B cell (primary cell): Measurements from ENCODE around the gene CCT4. TPM values are rescaled to one million over a fixed set of nuclear protein-coding genes. Genes with fewer than 3 reads are reported as not detected.

Experiments used
- ATAC-seq: fragments of 200-7000 bp; cut with Tn5 transposase; one replicate; pipeline ENCODE4 v1.10.0; 2021; ENCODE audit warnings: low read depth, mild to moderate bottlenecking, moderate number of reproducible peaks, moderate library complexity
- CTCF ChIA-PET: fragments of 350-600 bp; sonication (Branson Sonifier 250); formaldehyde crosslinking; loops from one replicate; lab custom pipeline; 2021; ENCODE audit warnings: antibody characterized with exemption, inconsistent platforms; lab: Charles Lee
- POLR2A ChIA-PET: fragments of 350-600 bp; sonication (Branson Sonifier 250); formaldehyde crosslinking; loops from one replicate; lab custom pipeline; 2021; ENCODE audit warnings: antibody characterized with exemption; lab: Charles Lee
- DNase-seq: peaks from one replicate; pipeline ENCODE4 v3.0.0; 2013
- H2AFZ ChIP-seq: 2 replicates; pipeline ENCODE4 v1.6.1; 2012; ENCODE audit warnings: mild to moderate bottlenecking, low read depth, low read length; ENCODE audit not compliant: insufficient read depth, poor library complexity, severe bottlenecking
- H3K27ac ChIP-seq, 2 donors: 1 replicate in 1 of 2; 2 replicates in 1 of 2; pipeline ENCODE4 v1.5.1; 2012 to 2013; ENCODE audit warnings: low read length in 2 of 2, mild to moderate bottlenecking in 2 of 2, moderate library complexity in 1 of 2
- H3K27me3 ChIP-seq, 4 experiments: fragments of 200-600 bp in 1 of 4; sonication (generic) in 1 of 4; replicated peaks in 1 of 4; 1 replicate in 2 of 4; 2 replicates in 2 of 4; pipeline versions ENCODE4 v1.6.1 to v1.7.0; 2013 to 2016; ENCODE audit warnings: low read length in 3 of 4, mild to moderate bottlenecking in 2 of 4, mixed read lengths in 1 of 4, moderate library complexity in 1 of 4; ENCODE audit not compliant: insufficient read depth in 4 of 4, control insufficient read depth in 3 of 4; ENCODE audit errors: control extremely low read depth in 1 of 4
- H3K36me3 ChIP-seq, 2 experiments: replicated peaks in 1 of 2; 1 replicate in 1 of 2; 2 replicates in 1 of 2; pipeline versions ENCODE4 v1.6.1 to v1.7.1; 2013; ENCODE audit warnings: low read length in 1 of 2; ENCODE audit not compliant: insufficient read depth in 2 of 2, control insufficient read depth in 1 of 2; ENCODE audit errors: control extremely low read depth in 1 of 2, extremely low read depth in 1 of 2
- H3K4me1 ChIP-seq, 2 donors: fragments of 200-600 bp in 1 of 2; sonication (generic) in 1 of 2; 1 replicate in 1 of 2; 2 replicates in 1 of 2; pipeline versions ENCODE4 v1.5.1 to v1.6.1; 2013 to 2017; ENCODE audit warnings: low read length in 2 of 2; ENCODE audit not compliant: control insufficient read depth in 2 of 2, insufficient read depth in 2 of 2
- H3K4me2 ChIP-seq: replicated peaks from 2 replicates; pipeline ENCODE3; 2012; ENCODE audit warnings: mild to moderate bottlenecking, low read depth, low read length; ENCODE audit not compliant: poor library complexity, severe bottlenecking
- H3K4me3 ChIP-seq, 5 experiments: fragments of 200-600 bp in 1 of 5; sonication (generic) in 1 of 5; 1 replicate in 3 of 5; 2 replicates in 2 of 5; pipeline versions ENCODE4 v1.5.1 to v1.7.0; 2011 to 2016; ENCODE audit warnings: low read length in 4 of 5, mild to moderate bottlenecking in 4 of 5, low read depth in 2 of 5, control low read depth in 1 of 5, moderate library complexity in 1 of 5; ENCODE audit not compliant: insufficient read depth in 1 of 5; ENCODE audit errors: control extremely low read depth in 1 of 5, extremely low read depth in 1 of 5
- H3K79me2 ChIP-seq: fragments of 200-600 bp; sonication (generic); one replicate; pipeline ENCODE4 v1.6.0; 2016; ENCODE audit warnings: low read length; ENCODE audit not compliant: control insufficient read depth, insufficient read depth
- H3K9ac ChIP-seq: fragments of 200-600 bp; sonication (generic); 2 replicates; pipeline ENCODE4 v1.6.1; 2017; ENCODE audit warnings: mild to moderate bottlenecking, low read length, moderate library complexity
- H3K9me3 ChIP-seq, 3 donors: one replicate each; pipeline versions ENCODE4 v1.6.1 to v1.7.1; 2013; ENCODE audit warnings: low read length in 2 of 3; ENCODE audit not compliant: control insufficient read depth in 2 of 3, insufficient read depth in 1 of 3; ENCODE audit errors: control extremely low read depth in 1 of 3
- H4K20me1 ChIP-seq: 2 replicates; pipeline ENCODE4 v1.6.0; 2012; ENCODE audit warnings: mild to moderate bottlenecking, low read length; ENCODE audit not compliant: insufficient read depth, control insufficient read depth, poor library complexity, severe bottlenecking
- H3K27ac Mint-ChIP-seq: one replicate; pipeline ENCODE4 v1.8.0; 2021; ENCODE audit warnings: mixed read lengths
- H3K27me3 Mint-ChIP-seq: one replicate; pipeline ENCODE4 v1.8.0; 2021; ENCODE audit warnings: mixed read lengths
- H3K4me1 Mint-ChIP-seq: one replicate; pipeline ENCODE4 v1.8.0; 2021; ENCODE audit warnings: mixed read lengths
- H3K4me3 Mint-ChIP-seq: one replicate; pipeline ENCODE4 v1.8.0; 2021; ENCODE audit warnings: mixed read lengths
- H3K9me3 Mint-ChIP-seq: one replicate; pipeline ENCODE4 v1.8.0; 2022; ENCODE audit warnings: mixed read lengths; ENCODE audit not compliant: insufficient read depth
- EZH2 ChIP-seq: IDR thresholded peaks from 2 replicates; pipeline ENCODE4 v1.6.1; 2012; ENCODE audit warnings: borderline replicate concordance, low read depth, mild to moderate bottlenecking, moderate library complexity, low read length; ENCODE audit not compliant: insufficient read depth, poor library complexity, severe bottlenecking
- WGBS: methylation state at CpG from one replicate; pipeline ENCODE4 v1.1.5; 2013; ENCODE audit warnings: missing lambda C conversion rate; ENCODE audit not compliant: insufficient coverage; 5-methylcytosine and 5-hydroxymethylcytosine counted together
- intact Hi-C: fragments of 100-400 bp; cut with micrococcal nuclease; formaldehyde crosslinking; loops from one replicate; pipeline ENCODE4 v1.10.0; 2022
- polyA plus RNA-seq: library from polyadenylated mRNA; depleted of rRNA; stranded (reverse); fragments of >200 nt; gene quantifications from 2 replicates; pipeline ENCODE4 v1.2.3, GENCODE V29; 2012
- total RNA-seq, 2 donors: library from RNA; stranded (reverse); fragments of 120-200 nt in 1 of 2; gene quantifications; 1 replicate in 1 of 2; 2 replicates in 1 of 2; pipeline versions ENCODE4 v1.2.3 to v1.2.4, GENCODE V29; 2013 to 2022
- TF ChIP-seq, protein P1 (sequence below): fragments of 200-600 bp; IDR thresholded peaks from one replicate; pipeline ENCODE4 v1.8.0; 2022; ENCODE audit warnings: antibody characterized with exemption, mild to moderate bottlenecking

Gene CCT4
- total and polyA plus RNA-seq, 2 donors (not counting 1 experiment from before 2014, with no cell fraction given) = 31.2 to 88.0 TPM

DNA sequence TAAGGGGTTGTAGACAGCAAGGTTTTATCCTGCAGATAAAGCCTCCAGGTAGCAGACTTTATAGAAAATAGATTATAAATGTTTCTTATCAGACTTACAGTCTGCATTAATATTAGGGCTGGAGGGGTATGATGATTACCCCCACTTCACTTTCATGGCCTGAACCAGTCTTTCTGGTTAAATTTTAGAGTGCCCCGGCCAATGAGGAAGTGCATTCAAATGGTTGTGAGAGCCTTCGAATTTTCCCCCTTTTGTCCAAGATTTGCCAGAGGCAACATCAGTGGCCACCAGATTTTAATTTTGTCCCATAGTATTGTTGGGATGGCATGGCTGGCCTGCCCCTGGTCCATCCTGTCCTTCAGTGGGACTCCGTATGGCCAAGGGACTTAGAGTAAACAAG lies 48.6 kb upstream of the CCT4 start:
- Mint-ChIP-seq H3K27ac (no peak overlapping the region), H3K4me1 (peaks cover 14% of the 10 kb centered on the region), H3K4me3 (no peak overlapping the region), H3K9me3 (no peaks in the 10 kb centered on the region), H3K27me3 (no peaks in the 10 kb centered on the region)
- TF ChIP-seq EZH2 = no peak
- TF ChIP-seq, protein P1, sequence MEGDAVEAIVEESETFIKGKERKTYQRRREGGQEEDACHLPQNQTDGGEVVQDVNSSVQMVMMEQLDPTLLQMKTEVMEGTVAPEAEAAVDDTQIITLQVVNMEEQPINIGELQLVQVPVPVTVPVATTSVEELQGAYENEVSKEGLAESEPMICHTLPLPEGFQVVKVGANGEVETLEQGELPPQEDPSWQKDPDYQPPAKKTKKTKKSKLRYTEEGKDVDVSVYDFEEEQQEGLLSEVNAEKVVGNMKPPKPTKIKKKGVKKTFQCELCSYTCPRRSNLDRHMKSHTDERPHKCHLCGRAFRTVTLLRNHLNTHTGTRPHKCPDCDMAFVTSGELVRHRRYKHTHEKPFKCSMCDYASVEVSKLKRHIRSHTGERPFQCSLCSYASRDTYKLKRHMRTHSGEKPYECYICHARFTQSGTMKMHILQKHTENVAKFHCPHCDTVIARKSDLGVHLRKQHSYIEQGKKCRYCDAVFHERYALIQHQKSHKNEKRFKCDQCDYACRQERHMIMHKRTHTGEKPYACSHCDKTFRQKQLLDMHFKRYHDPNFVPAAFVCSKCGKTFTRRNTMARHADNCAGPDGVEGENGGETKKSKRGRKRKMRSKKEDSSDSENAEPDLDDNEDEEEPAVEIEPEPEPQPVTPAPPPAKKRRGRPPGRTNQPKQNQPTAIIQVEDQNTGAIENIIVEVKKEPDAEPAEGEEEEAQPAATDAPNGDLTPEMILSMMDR = no peak
- Histone ChIP-seq H2AFZ (no peak overlapping the region), H4K20me1 (no peaks in the 10 kb centered on the region), H3K4me3 (no peak overlapping the region), H3K9ac (no peak overlapping the region), H3K36me3 (peaks cover 0 to 5% of the 10 kb centered on the region in 2 experiments), H3K9me3 (peaks cover 0 to 7% (median 0%) of the 10 kb centered on the region in 3 donors), H3K79me2 (peaks cover 11% of the 10 kb centered on the region), H3K27ac (no peak overlapping the region), H3K4me2 (no peak overlapping the region), H3K4me1 (peaks cover 3 to 6% of the 10 kb centered on the region in 2 donors), H3K27me3 (no peaks in the 10 kb centered on the region)
- ATAC-seq = no peak
- intact Hi-C loops = no loop called here
- ChIA-PET CTCF (interaction anchor here (0.6 kb wide), 1 partner anchor 56 kb away, joined by 3 read pairs; no protein-coding TSS in a partner anchor), POLR2A (no interaction called here)
- no peak for DNase-seq
- WGBS = 50% methylated on average over 1 of the region's 3 CpGs

DNA sequence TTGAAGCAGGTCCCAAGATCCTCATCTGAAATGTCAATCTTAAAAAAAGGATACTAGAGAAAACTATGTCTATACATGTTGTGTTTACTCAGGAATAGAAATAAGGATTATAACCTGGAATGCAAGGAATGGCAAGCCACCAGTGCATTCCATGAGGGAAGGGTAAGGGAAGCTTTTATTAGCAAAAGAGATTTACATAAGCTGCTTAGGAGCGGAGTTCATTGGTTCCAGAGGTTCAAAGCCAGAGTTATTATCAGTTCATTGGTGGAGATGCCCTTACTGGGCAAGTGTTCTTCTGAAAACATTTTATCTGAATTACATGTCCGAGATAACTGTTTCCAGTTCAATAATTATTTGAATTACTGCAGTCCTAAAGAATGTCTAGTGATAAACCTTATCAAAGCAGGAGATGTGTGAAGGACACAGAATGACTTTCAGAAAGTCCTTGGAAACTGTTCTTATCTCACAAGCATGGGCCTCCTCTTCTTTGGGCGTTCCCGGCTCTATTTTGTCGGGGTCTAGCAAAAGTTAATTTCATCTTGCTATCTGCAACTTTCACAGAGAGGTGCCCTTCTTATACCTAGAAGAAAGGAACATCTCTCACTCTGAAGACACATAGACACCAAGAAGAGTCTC lies 40.5 kb upstream of the CCT4 start:
- Histone ChIP-seq H3K36me3 (no peaks in the 10 kb centered on the region), H3K4me1 (peaks cover 6% of the 10 kb centered on the region in 2 donors), H3K79me2 (peaks cover 16% of the 10 kb centered on the region), H3K27me3 (no peaks in the 10 kb centered on the region), H3K4me2 (no peak overlapping the region), H4K20me1 (no peaks in the 10 kb centered on the region), H3K9ac (no peak overlapping the region), H3K9me3 (peaks cover 0 to 7% (median 0%) of the 10 kb centered on the region in 3 donors), H3K27ac (no peak overlapping the region), H2AFZ (no peak overlapping the region), H3K4me3 (no peak overlapping the region)
- ChIA-PET CTCF (interaction anchor here (1.9 kb wide), 1 partner anchor 482 kb away, joined by 4 read pairs; no protein-coding TSS in a partner anchor), POLR2A (no interaction called here)
- Mint-ChIP-seq H3K4me1 (peaks cover 7% of the 10 kb centered on the region), H3K9me3 (no peaks in the 10 kb centered on the region), H3K27me3 (no peaks in the 10 kb centered on the region), H3K4me3 (no peak overlapping the region), H3K27ac (no peak overlapping the region)
- intact Hi-C loops = no loop called here
- ATAC-seq = no peak
- no peak for DNase-seq
- WGBS = 100% methylated on average over 3 of the region's 5 CpGs
- no peak for TF ChIP-seq EZH2
- TF ChIP-seq, protein P1 = no peak
